ENCODE results near the gene ABCC8. TPM values are rescaled to one million over a fixed set of nuclear protein-coding genes. Genes with fewer than 3 reads are reported as not detected.

The ABCC8 gene
- total RNA-seq, 6 experiments from 2014 or later = 1.3 to 1.5 TPM; not detected in 4

GRCh38 chr11:17452668-17453067 lies 24.0 kb downstream of the ABCC8 start:
- Histone ChIP-seq H3K36me3 (no peaks in the 10 kb centered on the region), H3K4me1 (no peaks in the 10 kb centered on the region), H3K27ac (no peak overlapping the region), H3K27me3 (no peaks in the 10 kb centered on the region), H3K4me3 (no peak overlapping the region), H3K9me3 (no peaks in the 10 kb centered on the region)
- WGBS (ENCODE audit: insufficient coverage, low coverage, low lambda C conversion rate, missing lambda C conversion rate) = 74% methylated on average over 1 of the region's 2 CpGs
- no peak for DNase-seq
- intact Hi-C loops (cut with DNase I) = no loop called here
- no peak for TF ChIP-seq CTCF (IDR thresholded peaks at IDR 0.05)
- no peak for TF ChIP-seq POLR2A (IDR thresholded peaks at IDR 0.05)
- no peak for ATAC-seq

GRCh38 chr11:17449158-17449557 lies 27.5 kb downstream of the ABCC8 start:
- Histone ChIP-seq H3K9me3 (no peaks in the 10 kb centered on the region), H3K27ac (no peak overlapping the region), H3K27me3 (no peaks in the 10 kb centered on the region), H3K4me3 (no peak overlapping the region), H3K4me1 (no peaks in the 10 kb centered on the region), H3K36me3 (no peaks in the 10 kb centered on the region)
- intact Hi-C loops (cut with DNase I) = no loop called here
- no peak for DNase-seq
- ATAC-seq = no peak
- TF ChIP-seq CTCF (IDR thresholded peaks at IDR 0.05) (no peak), POLR2A (IDR thresholded peaks at IDR 0.05) (no peak)
- WGBS (ENCODE audit: insufficient coverage, low coverage, low lambda C conversion rate, missing lambda C conversion rate) = 48% methylated on average over 2 of the region's 8 CpGs

- Histone ChIP-seq H3K27ac (no peak overlapping the region), H3K36me3 (no peaks in the 10 kb centered on the region), H3K9me3 (no peaks in the 10 kb centered on the region), H3K4me3 (no peak overlapping the region), H3K4me1 (peaks cover 0 to 7% (median 0%) of the 10 kb centered on the region in 4 donors), H3K27me3 (no peaks in the 10 kb centered on the region)
- no peak for DNase-seq
- intact Hi-C loops (cut with DNase I) = no loop called here
- WGBS (ENCODE audit: insufficient coverage, low coverage, low lambda C conversion rate, missing lambda C conversion rate) = 64% methylated on average over 1 of the region's 2 CpGs
- no peak for ATAC-seq
- no peak for TF ChIP-seq CTCF (IDR thresholded peaks at IDR 0.05)
- TF ChIP-seq POLR2A (IDR thresholded peaks at IDR 0.05) = no peak
Observed at GRCh38 chr11:17446482-17446881, 30.2 kb downstream of the ABCC8 start.

GRCh38 chr11:17445240-17445795 lies 31.3 kb downstream of the ABCC8 start:
- Histone ChIP-seq H3K4me3 (no peak overlapping the region), H3K27ac (no peak overlapping the region), H3K27me3 (no peaks in the 10 kb centered on the region), H3K9me3 (no peaks in the 10 kb centered on the region), H3K4me1 (peaks cover 0 to 7% (median 0%) of the 10 kb centered on the region in 4 donors), H3K36me3 (no peaks in the 10 kb centered on the region)
- DNase-seq = no peak
- WGBS (ENCODE audit: insufficient coverage, low coverage, low lambda C conversion rate, missing lambda C conversion rate) = 53% methylated on average over 5 of the region's 5 CpGs
- intact Hi-C loops (cut with DNase I) = no loop called here
- ATAC-seq = no peak
- TF ChIP-seq CTCF (IDR thresholded peaks at IDR 0.05) (no peak), POLR2A (IDR thresholded peaks at IDR 0.05) (no peak)

Data from right lobe of liver (tissue), 6 donors.